ENCODE data around the gene MYL7. TPM values are rescaled to one million over a fixed set of nuclear protein-coding genes. Genes with fewer than 3 reads are reported as not detected.

The MYL7 gene
- total and polyA plus RNA-seq, 8 donors, result 0.82 to 5.5 (median 1.2) TPM; not detected in 2

GRCh38 chr7:44093102-44093641 is 48.0 kb downstream of the MYL7 start:
- Histone ChIP-seq H3K9me3 (no peaks in the 10 kb centered on the region), H3K36me3 (no peaks in the 10 kb centered on the region), H3K27me3 (no peaks in the 10 kb centered on the region), H3K4me1 (peaks cover 3 to 4% of the 10 kb centered on the region in 2 donors), H3K4me3 (no peak overlapping the region), H3K27ac (no peak overlapping the region)
- DNase-seq (no peak), ATAC-seq (no peak)
- TF ChIP-seq CTCF (IDR thresholded peaks at IDR 0.05), result no peak
- intact Hi-C loops (cut with DNase I), result no loop called here

Other genes starting within 250 kb of the MYL7 start
- gene URGCP, start 234.7 kb downstream of the MYL7 start, total RNA-seq, result 10 to 100 TPM; 25.5 to 29.9 TPM
- gene URGCP, start 234.7 kb downstream of the MYL7 start, polyA plus RNA-seq (ENCODE audit: insufficient read length in 6 of 6), result 10 to 100 TPM; 30.5 to 37.5 (median 31.5) TPM
- gene UBE2D4, start 214.9 kb downstream of the MYL7 start, total RNA-seq, result 10 to 100 TPM; 25.7 to 26.4 TPM
- 10 to 100 TPM; 15.2 to 20.0 (median 16.1) TPM for gene UBE2D4, start 214.9 kb downstream of the MYL7 start, polyA plus RNA-seq (ENCODE audit: insufficient read length in 6 of 6)
- not detected for gene SPDYE1, start 143.4 kb downstream of the MYL7 start, total RNA-seq
- gene SPDYE1, start 143.4 kb downstream of the MYL7 start, polyA plus RNA-seq (ENCODE audit: insufficient read length in 6 of 6), result 1 to 10 TPM; 1.4 to 2.5 (median 1.8) TPM
- gene DBNL, start 96.6 kb downstream of the MYL7 start, total RNA-seq, result 100 to 1,000 TPM in 1 of 2 donors, 10 to 100 TPM in 1; 93.3 to 119 TPM
- gene DBNL, start 96.6 kb downstream of the MYL7 start, polyA plus RNA-seq (ENCODE audit: insufficient read length in 6 of 6), result 10 to 100 TPM; 57.2 to 81.1 (median 67.3) TPM
- under 1 TPM in 1 of 2 donors, not detected in 1; 0.79 TPM for gene PGAM2, start 75.8 kb downstream of the MYL7 start, total RNA-seq
- under 1 TPM in 5 of 6 donors, not detected in 1; 0.24 to 0.61 (median 0.46) TPM for gene PGAM2, start 75.8 kb downstream of the MYL7 start, polyA plus RNA-seq (ENCODE audit: insufficient read length in 6 of 6)
- 10 to 100 TPM; 16.7 to 26.4 TPM for gene POLM, start 58.8 kb downstream of the MYL7 start, total RNA-seq
- gene POLM, start 58.8 kb downstream of the MYL7 start, polyA plus RNA-seq (ENCODE audit: insufficient read length in 6 of 6), result 10 to 100 TPM; 20.0 to 29.6 (median 28.6) TPM
- gene AEBP1, start 37.0 kb downstream of the MYL7 start, total RNA-seq, result 100 to 1,000 TPM; 167 to 195 TPM
- gene AEBP1, start 37.0 kb downstream of the MYL7 start, polyA plus RNA-seq (ENCODE audit: insufficient read length in 6 of 6), result 10 to 100 TPM; 53.6 to 77.7 (median 61.2) TPM
- 100 to 1,000 TPM in 1 of 2 donors, 10 to 100 TPM in 1; 68.3 to 115 TPM for gene POLD2, start 17.8 kb downstream of the MYL7 start, total RNA-seq
- 100 to 1,000 TPM in 5 of 6 donors, 10 to 100 TPM in 1; 97.3 to 116 (median 111) TPM for gene POLD2, start 17.8 kb downstream of the MYL7 start, polyA plus RNA-seq (ENCODE audit: insufficient read length in 6 of 6)
- under 1 TPM; 0.34 to 0.50 TPM for gene GCK, start 48.1 kb upstream of the MYL7 start, total RNA-seq
- 1 to 10 TPM; 2.2 to 4.1 (median 2.6) TPM for gene GCK, start 48.1 kb upstream of the MYL7 start, polyA plus RNA-seq (ENCODE audit: insufficient read length in 6 of 6)
- gene YKT6, start 59.6 kb upstream of the MYL7 start, total RNA-seq, result 10 to 100 TPM; 66.7 to 88.2 TPM
- 10 to 100 TPM; 57.0 to 79.9 (median 62.3) TPM for gene YKT6, start 59.6 kb upstream of the MYL7 start, polyA plus RNA-seq (ENCODE audit: insufficient read length in 6 of 6)
- gene CAMK2B, start 184.3 kb upstream of the MYL7 start, total RNA-seq, result under 1 TPM; 0.17 to 0.18 TPM
- 1 to 10 TPM in 1 of 6 donors, under 1 TPM in 5; 0.49 to 1.1 (median 0.61) TPM for gene CAMK2B, start 184.3 kb upstream of the MYL7 start, polyA plus RNA-seq (ENCODE audit: insufficient read length in 6 of 6)